NCI-H2171 treated with DMSO at 0.1 percent for 48 hours (cell line): ENCODE data around the gene BBS9.
"Not testable (repeated sequence)": the region's sequence is repeated elsewhere in the genome, so short reads cannot be mapped to it uniquely, and the experiment has no call there.

Source experiments
- DNase-seq: peaks from one replicate; lab custom pipeline; 2025; lab: John Stamatoyannopoulos, UW

BBS9 gene

GRCh38 chr7:33195264-33195663 lies 65.9 kb downstream of the BBS9 start:
- no peak for DNase-seq

GRCh38 chr7:33196221-33196620 lies 66.9 kb downstream of the BBS9 start:
- DNase-seq = peak; percentile 66

- DNase-seq = no peak
These were observed 70.9 kb downstream of the BBS9 start for GRCh38 chr7:33200282-33200681.

GRCh38 chr7:33201821-33202220 lies 72.5 kb downstream of the BBS9 start:
- DNase-seq = no peak

DNA sequence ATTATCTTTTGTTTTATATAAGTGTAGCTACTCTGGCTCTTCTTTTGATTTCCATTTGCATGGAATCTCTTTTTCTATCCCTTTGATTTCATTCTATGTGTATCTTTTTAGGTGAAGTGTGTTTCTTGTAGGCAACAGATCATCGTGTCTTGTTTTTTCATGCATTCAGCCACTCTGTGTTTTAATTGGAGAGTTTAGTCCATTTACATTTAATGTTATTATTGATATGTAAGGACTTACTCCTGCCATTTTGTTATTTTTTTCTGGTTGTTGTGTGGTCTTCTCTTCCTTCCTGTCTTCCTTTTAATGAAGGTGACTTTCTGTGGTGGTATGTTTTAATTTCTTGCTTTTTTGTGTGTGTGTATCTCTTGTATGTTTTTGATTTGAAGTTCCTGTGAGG lies 81.6 kb downstream of the BBS9 start:
- no peak for DNase-seq

- DNase-seq = no peak
These were observed 82.8 kb downstream of the BBS9 start for GRCh38 chr7:33212144-33212543.

GRCh38 chr7:33215992-33216391 lies 86.6 kb downstream of the BBS9 start:
- no peak for DNase-seq

- no peak for DNase-seq
These were observed 88.2 kb downstream of the BBS9 start for GRCh38 chr7:33217595-33217994.

GRCh38 chr7:33218841-33219535 lies 89.6 kb downstream of the BBS9 start:
- DNase-seq = not testable (repeated sequence)

- no peak for DNase-seq
These were observed 90.9 kb downstream of the BBS9 start for GRCh38 chr7:33220231-33220630.

DNA sequence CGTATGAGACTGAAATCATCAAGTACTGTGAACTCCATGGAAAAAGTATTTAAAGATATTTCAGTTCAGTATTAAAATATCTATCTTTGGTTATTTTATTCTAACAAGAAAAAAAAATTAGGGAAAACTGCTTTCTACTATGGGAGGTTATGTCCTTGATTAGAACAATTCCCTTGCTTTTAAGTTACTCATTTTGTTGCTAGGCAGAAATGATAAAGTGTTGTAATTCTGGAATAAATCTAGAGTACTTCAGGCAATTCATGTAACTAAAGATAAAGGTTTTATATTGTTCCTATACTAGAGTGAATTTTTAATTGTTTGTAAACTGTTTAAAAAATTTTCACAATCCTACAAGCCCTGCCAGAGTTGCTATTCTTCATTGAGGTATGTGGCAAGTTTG lies 92.0 kb downstream of the BBS9 start:
- DNase-seq = no peak

DNA sequence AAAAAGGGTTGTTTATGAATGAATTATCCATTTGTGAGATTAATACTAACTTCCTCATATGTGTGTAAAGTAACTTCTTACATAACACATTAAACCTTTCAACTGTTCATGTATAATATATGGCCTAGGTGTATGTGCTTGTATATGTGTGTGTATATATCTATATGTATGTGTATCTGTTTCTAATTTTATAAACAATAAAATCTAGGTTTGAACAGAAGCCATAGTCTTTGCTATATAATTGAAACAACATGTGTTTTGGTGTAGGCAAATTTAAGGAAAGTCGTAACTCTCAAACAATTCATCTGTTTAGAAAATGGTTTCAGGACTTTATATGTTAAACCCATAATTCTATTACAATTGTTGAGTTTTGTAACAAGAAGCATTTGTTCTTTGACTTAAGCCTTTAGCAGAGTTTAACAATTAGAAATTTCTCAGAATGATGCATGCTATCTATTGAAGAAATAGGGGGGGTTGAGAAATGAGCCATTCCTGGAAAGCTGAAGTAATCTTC lies 103.3 kb downstream of the BBS9 start:
- DNase-seq = no peak

- peak; percentile 1 for DNase-seq
These were observed 104.3 kb downstream of the BBS9 start for GRCh38 chr7:33233659-33234058.

GRCh38 chr7:33237036-33237435 lies 107.7 kb downstream of the BBS9 start:
- DNase-seq = no peak

GRCh38 chr7:33243319-33243881 lies 114.0 kb downstream of the BBS9 start:
- peak; percentile 66 for DNase-seq

- DNase-seq = no peak
These were observed 119.3 kb downstream of the BBS9 start for GRCh38 chr7:33248671-33249070.

GRCh38 chr7:33250421-33250871 lies 121.1 kb downstream of the BBS9 start:
- no peak for DNase-seq

- no peak for DNase-seq
These were observed 121.9 kb downstream of the BBS9 start for GRCh38 chr7:33251301-33251700.

DNA sequence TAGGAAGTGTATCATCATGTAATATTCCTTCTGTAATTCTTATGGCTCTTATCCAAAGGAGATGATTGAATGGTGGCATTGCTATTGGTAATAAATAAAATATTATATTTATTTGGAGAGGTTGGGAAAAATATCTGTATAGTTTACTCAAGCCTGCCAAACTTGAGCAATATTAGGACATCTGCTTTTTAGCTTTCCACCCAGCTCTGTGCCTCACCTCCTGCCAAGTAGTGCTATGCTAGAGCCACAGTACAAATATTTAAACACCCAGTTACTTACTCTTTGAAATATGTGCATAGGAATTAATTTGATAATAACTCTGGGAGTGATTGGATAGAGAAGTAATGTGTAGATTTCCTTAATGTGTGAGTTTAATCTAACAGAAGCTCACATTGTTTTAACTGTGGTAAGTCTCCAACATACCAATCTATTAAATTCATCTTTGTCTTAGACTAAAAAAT lies 129.2 kb downstream of the BBS9 start:
- DNase-seq = no peak

DNA sequence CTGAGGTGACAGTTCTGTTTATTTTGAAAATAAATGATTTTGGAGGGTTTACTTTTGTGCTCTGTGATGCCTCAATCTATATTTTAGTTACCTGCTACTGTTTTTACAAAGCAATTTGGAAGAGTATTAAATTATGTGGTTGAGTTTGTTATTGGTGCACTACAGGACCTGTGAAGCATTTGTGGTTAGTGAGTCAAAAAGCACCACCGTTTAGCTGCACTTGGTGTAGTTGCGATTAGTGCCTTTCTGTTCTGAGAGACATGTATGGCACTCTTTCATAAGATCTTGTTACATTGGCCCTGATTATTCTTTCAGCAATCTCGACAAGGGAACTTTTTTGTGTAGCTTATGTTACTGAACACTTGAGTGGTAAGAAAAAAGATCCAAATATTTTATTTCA lies 132.2 kb downstream of the BBS9 start:
- no peak for DNase-seq

DNA sequence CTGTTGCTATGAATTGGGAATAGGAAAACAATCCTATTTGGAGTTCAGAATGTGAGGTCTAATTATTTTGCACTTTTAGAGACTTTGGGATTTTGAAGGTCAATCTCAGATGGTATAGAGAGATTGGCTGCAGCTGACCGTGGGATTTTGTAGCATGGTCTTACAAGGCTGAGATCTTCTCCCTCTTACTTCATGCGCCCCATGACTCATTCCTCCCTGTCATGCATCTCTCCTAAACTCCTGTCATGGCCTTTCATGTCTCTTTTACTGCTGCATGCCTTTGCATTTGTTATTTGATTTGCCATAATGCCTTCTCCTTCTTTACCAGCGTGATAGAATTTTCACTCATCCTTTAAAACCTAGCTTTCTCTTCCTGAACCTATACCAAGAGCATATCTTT lies 133.1 kb downstream of the BBS9 start:
- no peak for DNase-seq

- DNase-seq = not testable (repeated sequence)
These were observed 142.5 kb downstream of the BBS9 start for GRCh38 chr7:33271839-33272371.

DNA sequence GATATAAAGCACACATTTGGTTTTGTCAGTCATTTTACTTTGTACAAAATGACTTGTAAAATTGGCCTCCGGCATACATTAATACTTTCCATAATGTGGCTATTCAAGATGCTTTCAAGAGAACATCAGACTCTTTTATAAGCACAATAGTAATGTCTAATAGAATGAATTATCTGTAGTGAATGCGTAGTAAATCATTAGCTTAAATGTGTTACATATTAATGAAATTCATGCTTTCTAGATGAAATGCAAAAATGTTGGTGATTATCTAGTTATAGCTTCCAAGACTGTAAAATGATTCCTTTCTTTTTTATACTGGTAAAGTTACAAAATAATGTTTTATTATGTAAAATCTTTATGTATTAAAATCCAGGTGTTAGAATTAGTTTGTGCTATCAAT lies 144.0 kb downstream of the BBS9 start:
- DNase-seq = no peak
